CD4-positive, CD25-positive, alpha-beta regulatory T cell (primary cell): Measurements from ENCODE around the gene ISCU. TPM values are rescaled to one million over a fixed set of nuclear protein-coding genes. Genes with fewer than 3 reads are reported as not detected.

Experiments used
- ATAC-seq, 2 donors: fragments of 150-1000 bp; cut with Tn5 transposase; one replicate each; pipeline ENCODE4 v1.10.0; 2021; ENCODE audit warnings: low read depth in 2 of 2, moderate number of reproducible peaks in 2 of 2, moderate library complexity in 1 of 2
- DNase-seq, 3 donors: peaks; one replicate each; pipeline versions ENCODE4 v3.0.0 to v3.0.0-alpha.2; 2012 to 2022; ENCODE audit warnings: mixed read lengths in 1 of 3
- H3K27ac ChIP-seq: one replicate; pipeline ENCODE4 v1.7.0; 2013; ENCODE audit warnings: mild to moderate bottlenecking, low read length; ENCODE audit not compliant: insufficient read depth, poor library complexity, severe bottlenecking
- H3K27me3 ChIP-seq: one replicate; pipeline ENCODE4 v1.7.0; 2013; ENCODE audit warnings: low read length; ENCODE audit not compliant: control insufficient read depth, insufficient read depth
- H3K36me3 ChIP-seq: one replicate; pipeline ENCODE4 v1.7.0; 2013; ENCODE audit warnings: mild to moderate bottlenecking, low read length, moderate library complexity; ENCODE audit not compliant: control insufficient read depth, insufficient read depth
- H3K4me1 ChIP-seq: 2 replicates; pipeline ENCODE4 v1.7.0; 2013; ENCODE audit warnings: mild to moderate bottlenecking, low read length; ENCODE audit not compliant: insufficient read depth, control insufficient read depth, poor library complexity, severe bottlenecking
- H3K4me3 ChIP-seq: one replicate; pipeline ENCODE4 v1.7.0; 2013; ENCODE audit warnings: low read depth, mild to moderate bottlenecking, low read length, moderate library complexity
- H3K9me3 ChIP-seq, 2 experiments: 1 replicate in 1 of 2; 2 replicates in 1 of 2; pipeline ENCODE4 v1.7.0; 2013; ENCODE audit warnings: low read length in 2 of 2, mild to moderate bottlenecking in 1 of 2, moderate library complexity in 1 of 2; ENCODE audit not compliant: control insufficient read depth in 2 of 2
- H3K27ac Mint-ChIP-seq, 3 donors: one replicate each; pipeline ENCODE4 v1.8.0; 2020 to 2022; ENCODE audit warnings: mild to moderate bottlenecking in 3 of 3, mixed read lengths in 3 of 3, moderate library complexity in 2 of 3
- H3K27me3 Mint-ChIP-seq: one replicate; pipeline ENCODE4 v1.8.0; 2022; ENCODE audit warnings: mild to moderate bottlenecking, mixed read lengths
- H3K36me3 Mint-ChIP-seq: one replicate; pipeline ENCODE4 v1.8.0; 2020; ENCODE audit warnings: mixed read lengths
- H3K4me1 Mint-ChIP-seq, 4 donors: one replicate each; pipeline ENCODE4 v1.8.0; 2020 to 2022; ENCODE audit warnings: mixed read lengths in 4 of 4, mild to moderate bottlenecking in 1 of 4
- H3K4me3 Mint-ChIP-seq, 4 donors: one replicate each; pipeline ENCODE4 v1.8.0; 2020 to 2022; ENCODE audit warnings: mild to moderate bottlenecking in 4 of 4, mixed read lengths in 4 of 4, moderate library complexity in 3 of 4
- H3K9me3 Mint-ChIP-seq, 7 donors: one replicate each; pipeline ENCODE4 v1.8.0; 2020 to 2022; ENCODE audit warnings: mixed read lengths in 7 of 7, mild to moderate bottlenecking in 3 of 7, moderate library complexity in 2 of 7
- polyA plus RNA-seq, 4 donors: library from polyadenylated mRNA; unstranded; fragments of 300-500 nt; fragmentation: Illumina TruSeq; gene quantifications; one replicate each; pipeline ENCODE4 v1.2.3, GENCODE V29; 2021
- total RNA-seq: library from RNA; stranded (reverse); gene quantifications from one replicate; pipeline ENCODE4 v1.2.3, GENCODE V29; 2022

The ISCU gene
- total and polyA plus RNA-seq, 5 donors from 2014 or later = 173 to 295 (median 259) TPM

GRCh38 chr12:108594323-108594903, 32.0 kb downstream of the ISCU start:
- Mint-ChIP-seq H3K36me3 (no peaks in the 10 kb centered on the region), H3K27ac (no peak overlapping the region), H3K4me1 (no peaks in the 10 kb centered on the region), H3K4me3 (no peak overlapping the region), H3K27me3 (peaks cover 14% of the 10 kb centered on the region), H3K9me3 (peaks cover 0 to 2% (median 0%) of the 10 kb centered on the region in 7 donors)
- ATAC-seq (no peak), DNase-seq (no peak)
- H3K36me3 ChIP-seq = no peaks in the 10 kb centered on the region
- H3K4me3 ChIP-seq = no peak overlapping the region
- H3K9me3 ChIP-seq = no peaks in the 10 kb centered on the region
- no peak overlapping the region for H3K27ac ChIP-seq
- no peaks in the 10 kb centered on the region for H3K4me1 ChIP-seq
- no peaks in the 10 kb centered on the region for H3K27me3 ChIP-seq

DNA sequence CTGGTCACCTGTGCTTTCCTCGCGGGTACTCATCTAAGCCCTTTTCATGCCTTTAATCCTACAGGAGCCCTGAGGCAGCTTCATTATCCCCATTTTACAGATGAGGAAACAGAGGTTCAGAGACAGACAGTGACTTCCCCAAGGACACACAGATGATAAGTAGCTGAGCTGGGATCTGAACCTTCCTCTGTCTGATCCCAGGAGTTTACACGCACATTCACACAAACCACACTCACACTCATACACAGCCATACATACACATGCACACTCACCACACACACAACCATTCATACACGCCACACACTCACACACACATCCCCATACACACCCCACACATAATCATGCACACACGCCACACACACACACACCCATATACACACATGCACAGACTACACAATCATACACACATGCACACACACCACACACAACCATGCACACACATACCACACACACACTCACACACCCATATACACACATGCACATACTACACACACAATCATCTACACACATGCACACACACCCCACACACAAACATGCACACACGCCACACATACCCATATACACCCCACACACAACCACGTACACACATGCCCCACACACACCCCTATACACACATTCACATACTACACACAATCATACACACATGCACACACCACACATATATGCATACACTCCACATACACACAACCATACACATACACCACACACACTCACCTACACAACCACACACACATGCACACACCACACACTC, 32.7 kb downstream of the ISCU start:
- H3K27me3 ChIP-seq = no peaks in the 10 kb centered on the region
- Mint-ChIP-seq H3K27ac (no peak overlapping the region), H3K27me3 (peaks cover 14% of the 10 kb centered on the region), H3K36me3 (no peaks in the 10 kb centered on the region), H3K9me3 (peaks cover 0 to 2% (median 0%) of the 10 kb centered on the region in 7 donors), H3K4me1 (no peaks in the 10 kb centered on the region), H3K4me3 (no peak overlapping the region)
- no peaks in the 10 kb centered on the region for H3K36me3 ChIP-seq
- no peak overlapping the region for H3K4me3 ChIP-seq
- H3K27ac ChIP-seq = no peak overlapping the region
- H3K9me3 ChIP-seq = no peaks in the 10 kb centered on the region
- ATAC-seq (no peak), DNase-seq (no peak)
- H3K4me1 ChIP-seq = no peaks in the 10 kb centered on the region

DNA sequence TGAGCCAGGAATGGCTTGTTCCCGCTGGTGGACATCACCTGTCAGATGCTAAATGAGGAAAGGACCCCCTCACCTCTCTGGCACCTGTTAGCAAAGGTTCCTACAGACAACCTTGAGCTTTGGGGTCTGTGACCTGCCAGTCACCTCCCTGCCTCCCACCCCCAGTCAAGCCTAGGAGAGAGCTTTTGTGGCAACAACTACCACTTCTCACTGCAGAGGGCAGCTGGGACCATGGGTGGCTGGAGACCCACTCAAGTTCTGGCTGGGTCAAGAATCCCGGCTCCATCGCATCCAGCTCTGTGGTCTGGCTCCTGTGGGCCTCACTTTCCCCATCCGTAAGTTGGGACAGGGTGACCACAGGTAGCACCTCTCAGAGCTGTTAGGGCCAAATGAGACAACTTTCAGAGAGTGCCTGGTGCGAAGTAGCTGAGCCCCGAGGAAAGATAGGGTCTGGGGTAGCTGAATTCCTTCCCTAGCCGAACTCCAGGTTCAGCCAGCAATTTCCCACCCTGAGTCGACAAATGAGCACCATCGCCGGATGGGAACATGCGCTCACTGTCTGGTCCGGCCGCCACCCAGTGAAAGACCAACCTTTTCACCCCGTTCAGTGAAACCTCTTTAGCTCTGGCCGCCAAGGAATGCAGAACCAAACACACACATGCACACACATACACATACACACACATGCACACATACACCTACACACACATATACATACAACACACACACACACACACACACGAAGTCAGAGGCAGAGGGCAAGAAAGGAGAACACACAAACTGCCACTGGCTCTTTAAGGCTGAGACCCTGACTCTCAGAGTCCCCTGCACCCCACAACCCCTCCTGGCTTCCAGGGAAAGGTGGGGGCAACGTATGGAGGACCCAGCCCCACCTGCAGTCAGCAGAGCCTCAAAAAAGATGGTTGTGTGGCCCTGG, 33.6 kb downstream of the ISCU start:
- H3K4me1 Mint-ChIP-seq = no peaks in the 10 kb centered on the region
- Histone ChIP-seq H3K27ac (no peak overlapping the region), H3K9me3 (no peaks in the 10 kb centered on the region), H3K27me3 (no peaks in the 10 kb centered on the region), H3K36me3 (no peaks in the 10 kb centered on the region), H3K4me1 (no peaks in the 10 kb centered on the region), H3K4me3 (no peak overlapping the region)
- H3K36me3 Mint-ChIP-seq = no peaks in the 10 kb centered on the region
- no peak for DNase-seq
- H3K27me3 Mint-ChIP-seq = peaks cover 14% of the 10 kb centered on the region
- peaks cover 0 to 2% (median 0%) of the 10 kb centered on the region in 7 donors for H3K9me3 Mint-ChIP-seq
- no peak overlapping the region for H3K4me3 Mint-ChIP-seq
- no peak for ATAC-seq
- no peak overlapping the region for H3K27ac Mint-ChIP-seq

GRCh38 chr12:108596854-108597558, 34.6 kb downstream of the ISCU start:
- Mint-ChIP-seq H3K36me3 (no peaks in the 10 kb centered on the region), H3K27ac (peak overlapping the region in 1 of 3 donors; percentile 44), H3K4me1 (no peaks in the 10 kb centered on the region), H3K27me3 (peaks cover 14% of the 10 kb centered on the region), H3K9me3 (peaks cover 0 to 2% (median 0%) of the 10 kb centered on the region in 7 donors), H3K4me3 (no peak overlapping the region)
- H3K9me3 ChIP-seq = no peaks in the 10 kb centered on the region
- H3K36me3 ChIP-seq = no peaks in the 10 kb centered on the region
- DNase-seq (no peak), ATAC-seq (no peak)
- H3K27me3 ChIP-seq = no peaks in the 10 kb centered on the region
- no peak overlapping the region for H3K4me3 ChIP-seq
- H3K4me1 ChIP-seq = no peaks in the 10 kb centered on the region
- H3K27ac ChIP-seq = no peak overlapping the region

- Mint-ChIP-seq H3K27ac (peak within 1 kb of the TSS in 1 of 3 donors; percentile 44), H3K36me3 (no peaks in the 10 kb centered on the region)
Measured at GRCh38 chr12:108597559-108598471, 35.4 kb downstream of the ISCU start, which contains the start of gene TMEM119. TMEM119 (minus strand) TSS chr12:108598084; CDS start chr12:108592383, 5,701 bp downstream.

DNA sequence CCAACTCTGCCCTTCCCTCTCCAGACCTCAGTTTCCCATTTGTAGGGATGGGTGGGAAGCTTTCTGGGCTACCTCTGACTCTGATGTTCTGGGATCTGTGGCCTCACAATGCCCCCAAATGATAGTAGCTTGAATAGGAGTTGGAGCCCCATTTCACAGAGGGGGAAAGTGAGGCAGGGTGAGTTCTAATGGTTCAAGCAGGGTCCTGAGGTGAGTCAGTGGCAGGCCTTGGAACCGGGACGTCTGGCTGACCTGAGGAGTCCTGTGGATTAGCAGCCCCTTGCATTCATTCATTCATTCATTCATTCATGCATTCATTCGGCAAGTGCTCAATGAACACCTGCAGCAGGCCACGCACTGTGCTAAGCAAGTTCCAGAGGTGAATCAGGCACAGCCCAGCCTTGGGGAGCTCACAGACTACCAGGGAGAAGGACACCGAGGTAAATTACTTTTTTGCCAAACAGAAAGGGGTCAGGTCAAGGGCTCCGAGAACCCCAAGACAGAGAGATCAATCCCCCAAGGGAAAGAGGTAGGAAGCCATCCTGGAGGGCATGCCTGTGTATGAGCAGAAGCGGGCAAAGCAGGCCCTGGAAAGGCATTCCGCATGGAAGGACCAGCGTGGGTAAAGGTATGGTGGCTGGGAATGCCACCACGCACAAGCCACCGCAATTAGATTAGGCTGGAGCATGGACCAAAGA, 36.3 kb downstream of the ISCU start:
- DNase-seq (no peak), ATAC-seq (no peak)
- Mint-ChIP-seq H3K9me3 (peaks cover 0 to 2% (median 0%) of the 10 kb centered on the region in 7 donors), H3K4me1 (no peaks in the 10 kb centered on the region), H3K27ac (no peak overlapping the region), H3K4me3 (no peak overlapping the region), H3K27me3 (peaks cover 14% of the 10 kb centered on the region), H3K36me3 (no peaks in the 10 kb centered on the region)
- no peaks in the 10 kb centered on the region for H3K27me3 ChIP-seq
- no peaks in the 10 kb centered on the region for H3K4me1 ChIP-seq
- no peak overlapping the region for H3K27ac ChIP-seq
- no peaks in the 10 kb centered on the region for H3K36me3 ChIP-seq
- no peak overlapping the region for H3K4me3 ChIP-seq
- no peaks in the 10 kb centered on the region for H3K9me3 ChIP-seq

More at GRCh38 chr12:108597559-108598471, 35.4 kb downstream of the ISCU start, which contains the start of gene TMEM119:
- H3K4me3 ChIP-seq = no peak within 1 kb of the TSS
- no peaks in the 10 kb centered on the region for H3K4me1 ChIP-seq
- Mint-ChIP-seq H3K27me3 (peaks cover 14% of the 10 kb centered on the region), H3K9me3 (peaks cover 0 to 2% (median 0%) of the 10 kb centered on the region in 7 donors), H3K4me1 (no peaks in the 10 kb centered on the region), H3K4me3 (no peak within 1 kb of the TSS)
- H3K27ac ChIP-seq = no peak within 1 kb of the TSS
- H3K9me3 ChIP-seq = no peaks in the 10 kb centered on the region
- DNase-seq (no peak), ATAC-seq (no peak)
- H3K27me3 ChIP-seq = no peaks in the 10 kb centered on the region
- no peaks in the 10 kb centered on the region for H3K36me3 ChIP-seq
